Left ventricle myocardium inferior (tissue), 1 donor: ENCODE results near the gene LHFPL3. TPM values are rescaled to one million over a fixed set of nuclear protein-coding genes. Genes with fewer than 3 reads are reported as not detected.

Source experiments
- DNase-seq: peaks from one replicate; pipeline ENCODE4 v3.0.0-alpha.2; 2020
- H3K27ac ChIP-seq: fragments of 200-600 bp; replicated peaks from 2 replicates; pipeline ENCODE4 v1.8.0; 2021
- H3K27me3 ChIP-seq: fragments of 200-600 bp; 2 replicates; pipeline ENCODE4 v1.8.0; 2021; ENCODE audit warnings: low read depth
- H3K36me3 ChIP-seq: fragments of 200-600 bp; 2 replicates; pipeline ENCODE4 v1.8.0; 2021
- H3K4me1 ChIP-seq: fragments of 200-600 bp; 2 replicates; pipeline ENCODE4 v1.8.0; 2021
- H3K4me3 ChIP-seq: fragments of 200-600 bp; 2 replicates; pipeline ENCODE4 v1.8.0; 2021; ENCODE audit warnings: mild to moderate bottlenecking, moderate library complexity
- H3K9me3 ChIP-seq: fragments of 200-600 bp; replicated peaks from 2 replicates; pipeline ENCODE4 v1.8.0; 2021
- intact Hi-C: fragments of 100-400 bp; cut with micrococcal nuclease; formaldehyde crosslinking; loops from one replicate; pipeline ENCODE4 v1.11.0; 2022
- total RNA-seq: library from RNA; stranded (reverse); fragmentation: NEBNext Ultra II Directional; extraction: Animal tissue kit (Norgen Biotek cat#: 25700); gene quantifications from one replicate; pipeline ENCODE4 v1.2.1, GENCODE V29; 2021
- TF ChIP-seq, protein P1 (sequence below): fragments of 200-600 bp; IDR thresholded peaks from 2 replicates; pipeline ENCODE4 v1.8.0; 2021; ENCODE audit warnings: antibody characterized with exemption, mild to moderate bottlenecking, borderline replicate concordance
- donor health status: DM: no; HTN: yes; CAD: no; lungs with severe emphysema.

The LHFPL3 gene
- total RNA-seq, 1 donor from 2014 or later: not detected

- DNase-seq: no peak
- TF ChIP-seq, protein P1, sequence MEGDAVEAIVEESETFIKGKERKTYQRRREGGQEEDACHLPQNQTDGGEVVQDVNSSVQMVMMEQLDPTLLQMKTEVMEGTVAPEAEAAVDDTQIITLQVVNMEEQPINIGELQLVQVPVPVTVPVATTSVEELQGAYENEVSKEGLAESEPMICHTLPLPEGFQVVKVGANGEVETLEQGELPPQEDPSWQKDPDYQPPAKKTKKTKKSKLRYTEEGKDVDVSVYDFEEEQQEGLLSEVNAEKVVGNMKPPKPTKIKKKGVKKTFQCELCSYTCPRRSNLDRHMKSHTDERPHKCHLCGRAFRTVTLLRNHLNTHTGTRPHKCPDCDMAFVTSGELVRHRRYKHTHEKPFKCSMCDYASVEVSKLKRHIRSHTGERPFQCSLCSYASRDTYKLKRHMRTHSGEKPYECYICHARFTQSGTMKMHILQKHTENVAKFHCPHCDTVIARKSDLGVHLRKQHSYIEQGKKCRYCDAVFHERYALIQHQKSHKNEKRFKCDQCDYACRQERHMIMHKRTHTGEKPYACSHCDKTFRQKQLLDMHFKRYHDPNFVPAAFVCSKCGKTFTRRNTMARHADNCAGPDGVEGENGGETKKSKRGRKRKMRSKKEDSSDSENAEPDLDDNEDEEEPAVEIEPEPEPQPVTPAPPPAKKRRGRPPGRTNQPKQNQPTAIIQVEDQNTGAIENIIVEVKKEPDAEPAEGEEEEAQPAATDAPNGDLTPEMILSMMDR: no peak
- Histone ChIP-seq H3K27ac (no peak overlapping the region), H3K4me3 (no peak overlapping the region), H3K9me3 (no peaks in the 10 kb centered on the region), H3K36me3 (no peaks in the 10 kb centered on the region), H3K27me3 (no peaks in the 10 kb centered on the region), H3K4me1 (peaks cover 25% of the 10 kb centered on the region)
- intact Hi-C loops: no loop called here
Measured at GRCh38 chr7:104940023-104940710, 611.8 kb downstream of the LHFPL3 start.

GRCh38 chr7:104943502-104944343 is 615.3 kb downstream of the LHFPL3 start:
- TF ChIP-seq, protein P1: no peak
- Histone ChIP-seq H3K36me3 (no peaks in the 10 kb centered on the region), H3K27me3 (no peaks in the 10 kb centered on the region), H3K4me1 (peaks cover 39% of the 10 kb centered on the region), H3K27ac (peak overlapping the region; percentile 92), H3K4me3 (no peak overlapping the region), H3K9me3 (no peaks in the 10 kb centered on the region)
- intact Hi-C loops: no loop called here
- DNase-seq: peak; percentile 40

DNA sequence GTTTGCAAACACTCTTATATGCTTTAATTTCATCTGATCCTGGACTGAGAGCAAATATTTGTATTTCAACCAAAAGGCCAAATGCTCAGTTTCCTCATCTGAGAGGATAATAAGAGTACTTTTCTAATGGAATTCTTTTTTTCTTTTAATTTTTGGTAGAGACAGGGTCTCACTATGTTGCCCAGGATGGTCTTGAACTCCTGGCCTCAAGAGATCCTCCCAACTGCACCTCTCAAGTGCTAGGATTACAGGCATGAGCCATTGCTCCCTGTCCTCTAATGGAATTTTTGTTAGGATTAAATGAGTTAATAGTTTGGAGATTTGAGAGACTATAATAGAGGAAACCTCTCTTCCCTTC is 617.2 kb downstream of the LHFPL3 start:
- Histone ChIP-seq H3K9me3 (no peaks in the 10 kb centered on the region), H3K4me3 (peak overlapping the region; percentile 3), H3K27ac (peak overlapping the region; percentile 92), H3K27me3 (no peaks in the 10 kb centered on the region), H3K36me3 (no peaks in the 10 kb centered on the region), H3K4me1 (peaks cover 39% of the 10 kb centered on the region)
- intact Hi-C loops: no loop called here
- TF ChIP-seq, protein P1: no peak
- no peak for DNase-seq

- Histone ChIP-seq H3K4me3 (no peak overlapping the region), H3K36me3 (no peaks in the 10 kb centered on the region), H3K9me3 (no peaks in the 10 kb centered on the region), H3K27ac (peak overlapping the region; percentile 92), H3K4me1 (peaks cover 39% of the 10 kb centered on the region), H3K27me3 (no peaks in the 10 kb centered on the region)
- DNase-seq: no peak
- intact Hi-C loops: no loop called here
- TF ChIP-seq, protein P1: no peak
Measured at GRCh38 chr7:104946338-104946737, 617.9 kb downstream of the LHFPL3 start.

- Histone ChIP-seq H3K27ac (peak overlapping the region; percentile 73), H3K27me3 (no peaks in the 10 kb centered on the region), H3K36me3 (no peaks in the 10 kb centered on the region), H3K4me3 (no peak overlapping the region), H3K9me3 (no peaks in the 10 kb centered on the region), H3K4me1 (peaks cover 16% of the 10 kb centered on the region)
- TF ChIP-seq, protein P1: no peak
- intact Hi-C loops: no loop called here
- no peak for DNase-seq
Measured at GRCh38 chr7:104950006-104950405, 621.6 kb downstream of the LHFPL3 start.
